GM19455 (cell line): ENCODE measurements around the gene FASTK.

Experiments used
- ATAC-seq: cut with Tn5 transposase; IDR thresholded peaks from one replicate; pipeline ENCODE4 v1.9.1; 2021; ENCODE audit not compliant: unreplicated experiment

Gene FASTK

GRCh38 chr7:151118108-151119054 is 37.8 kb upstream of the FASTK start:
- no peak for ATAC-seq

- ATAC-seq: no peak
These were observed 37.0 kb upstream of the FASTK start for GRCh38 chr7:151117565-151117964.

GRCh38 chr7:151116603-151117440 is 36.2 kb upstream of the FASTK start:
- ATAC-seq: no peak

GRCh38 chr7:151115836-151116418 is 35.3 kb upstream of the FASTK start:
- no peak for ATAC-seq

- no peak for ATAC-seq
These were observed 34.7 kb upstream of the FASTK start for GRCh38 chr7:151115121-151115835.

GRCh38 chr7:151114151-151115090 is 33.8 kb upstream of the FASTK start:
- ATAC-seq: no peak

- ATAC-seq: no peak
These were observed 32.9 kb upstream of the FASTK start for GRCh38 chr7:151113344-151114150.

- ATAC-seq: peak; percentile 83
These were observed 30.5 kb upstream of the FASTK start for GRCh38 chr7:151110941-151111645.

GRCh38 chr7:151110236-151110940 is 29.8 kb upstream of the FASTK start:
- no peak for ATAC-seq

GRCh38 chr7:151109094-151110048 is 28.8 kb upstream of the FASTK start:
- ATAC-seq: no peak

GRCh38 chr7:151107882-151108281 is 27.3 kb upstream of the FASTK start:
- ATAC-seq: no peak

- ATAC-seq: no peak
These were observed 24.0 kb upstream of the FASTK start for GRCh38 chr7:151104411-151105235.

GRCh38 chr7:151103973-151104372 is 23.4 kb upstream of the FASTK start:
- no peak for ATAC-seq

GRCh38 chr7:151102991-151103390 is 22.4 kb upstream of the FASTK start:
- ATAC-seq: no peak

GRCh38 chr7:151101621-151102396 is 21.2 kb upstream of the FASTK start:
- no peak for ATAC-seq
